Neural cell (in vitro differentiated cells): ENCODE results near the gene RPS6KA2.

Experiments used
- MXI1 ChIP-seq: fragments of 450-650 bp; conservative IDR thresholded peaks from 2 replicates; pipeline ENCODE4 v1.6.1; 2014; ENCODE audit warnings: antibody characterized with exemption, mild to moderate bottlenecking; ENCODE audit not compliant: poor library complexity, severe bottlenecking
- SMC3 ChIP-seq: fragments of 450-650 bp; conservative IDR thresholded peaks from 2 replicates; pipeline ENCODE4 v1.6.1; 2014; ENCODE audit warnings: antibody characterized with exemption, mild to moderate bottlenecking, moderate library complexity; ENCODE audit not compliant: poor library complexity

- no peak for TF ChIP-seq SMC3
- no peak for TF ChIP-seq MXI1
These were observed 24.1 kb upstream of the RPS6KA2 start for GRCh38 chr6:166650824-166651807.
